HG03196 (cell line): Measurements from ENCODE around the gene TOPBP1.
"Not testable (repeated sequence)": the region's sequence is repeated elsewhere in the genome, so short reads cannot be mapped to it uniquely, and the experiment has no call there.

ENCODE experiments used
- ATAC-seq: cut with Tn5 transposase; IDR thresholded peaks from one replicate; pipeline ENCODE4 v1.9.1; 2021; ENCODE audit not compliant: unreplicated experiment

TOPBP1 gene

GRCh38 chr3:133674290-133674919, 12.7 kb upstream of the TOPBP1 start:
- no peak for ATAC-seq

GRCh38 chr3:133673746-133674145, 12.0 kb upstream of the TOPBP1 start:
- no peak for ATAC-seq

DNA sequence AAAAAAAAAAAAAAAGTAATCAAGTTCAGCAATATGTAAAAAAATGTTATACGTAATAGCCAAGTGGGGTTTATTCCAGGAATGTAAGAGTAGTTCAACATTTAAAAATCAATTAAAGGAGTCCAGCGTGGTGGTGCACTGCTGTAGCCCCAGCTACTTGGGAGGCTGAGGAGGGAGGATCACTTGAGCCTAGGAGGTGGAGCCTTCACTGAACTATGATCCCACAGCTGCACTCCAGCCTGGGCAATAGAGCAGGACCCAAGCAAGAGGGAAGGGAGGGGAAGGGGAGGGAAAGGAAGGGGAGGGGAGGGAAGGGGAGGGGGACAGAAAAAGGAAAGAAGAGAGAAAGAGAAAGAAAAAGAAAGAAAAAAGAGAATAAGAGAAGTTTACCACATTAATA, 10.7 kb upstream of the TOPBP1 start:
- no peak for ATAC-seq

GRCh38 chr3:133670525-133670995, 8.8 kb upstream of the TOPBP1 start:
- no peak for ATAC-seq

- ATAC-seq = no peak
Measured at GRCh38 chr3:133669949-133670524, 8.3 kb upstream of the TOPBP1 start.

- no peak for ATAC-seq
Measured at GRCh38 chr3:133667118-133667517, 5.4 kb upstream of the TOPBP1 start.

GRCh38 chr3:133665188-133665587, 3.4 kb upstream of the TOPBP1 start:
- ATAC-seq = not testable (repeated sequence)

DNA sequence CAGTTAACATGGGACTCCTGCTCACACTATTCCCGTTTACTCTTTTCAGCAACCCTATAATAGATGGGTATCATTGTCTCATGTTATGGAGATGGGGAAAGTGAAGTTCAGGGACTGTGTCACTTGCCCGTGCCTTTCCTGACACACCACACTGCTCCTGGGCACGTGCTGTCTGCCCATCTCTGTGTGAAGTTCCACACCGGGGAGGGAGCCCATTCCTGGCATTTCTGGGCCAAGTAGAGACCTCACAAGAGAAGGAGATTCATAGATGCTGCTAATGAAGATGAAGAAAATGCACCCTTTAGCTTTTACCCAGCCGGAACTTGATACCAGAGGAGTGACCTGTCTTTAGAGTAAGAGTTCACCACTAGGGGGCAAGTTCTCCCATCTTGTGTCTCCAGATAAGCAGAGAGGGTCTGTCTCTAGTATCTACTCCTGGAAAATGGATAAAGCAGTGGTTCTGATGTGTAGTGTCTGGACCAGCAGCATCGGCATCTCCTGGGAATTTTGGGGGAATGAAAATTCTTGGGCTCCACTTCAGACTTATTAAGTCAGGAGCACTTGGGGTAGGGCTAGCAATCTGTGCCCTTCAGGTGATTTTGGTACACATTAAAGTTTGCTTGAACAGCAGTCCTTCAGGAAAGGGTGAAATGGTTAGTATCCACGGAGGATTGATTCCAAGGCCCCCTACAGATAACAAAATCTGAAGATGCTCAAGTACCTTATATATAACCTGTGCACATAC, 2.0 kb upstream of the TOPBP1 start:
- peak; percentile 40 for ATAC-seq

DNA sequence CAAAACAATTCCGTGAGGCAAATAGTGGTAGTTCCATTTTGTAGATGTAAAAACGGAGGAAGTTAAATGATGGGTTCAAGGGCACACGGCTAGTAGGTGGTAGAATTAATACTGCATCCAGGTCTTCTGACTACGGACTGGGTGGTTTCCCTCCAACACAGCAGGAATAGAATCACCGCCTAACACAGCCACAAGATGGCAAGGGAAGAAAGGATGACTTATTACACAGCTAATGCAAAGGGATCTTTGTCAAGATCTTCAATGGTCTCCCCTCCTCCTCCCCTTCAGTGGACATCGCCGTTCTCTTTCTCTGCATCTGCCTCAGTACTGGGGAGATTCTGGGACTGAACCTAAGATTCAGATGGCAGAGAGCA, 524 bp upstream of the TOPBP1 start:
- peak; percentile 49 for ATAC-seq

- no peak for ATAC-seq
Measured at GRCh38 chr3:133659806-133660205, 1.9 kb downstream of the TOPBP1 start.

- no peak for ATAC-seq
Measured at GRCh38 chr3:133655731-133656515, 5.8 kb downstream of the TOPBP1 start.

- no peak for ATAC-seq
Measured at GRCh38 chr3:133649486-133650068, 12.2 kb downstream of the TOPBP1 start.

DNA sequence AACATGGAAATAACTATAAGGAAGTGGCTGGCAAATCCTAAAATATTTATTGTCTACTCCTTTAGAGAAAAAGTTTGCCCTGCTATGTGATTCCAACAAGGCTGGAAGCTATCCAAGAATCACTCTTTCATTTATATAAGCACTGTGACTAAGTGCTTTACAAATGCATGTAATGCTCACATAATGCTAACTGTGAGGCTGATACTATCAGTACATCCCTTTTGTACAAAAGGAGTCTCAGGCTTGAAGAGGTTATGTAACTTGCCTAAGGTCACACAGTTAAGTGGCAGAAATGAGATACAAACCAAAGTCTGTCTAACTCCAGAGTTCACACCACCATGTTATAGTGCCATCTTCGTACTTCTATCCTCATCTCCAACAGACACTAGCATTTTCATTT, 17.0 kb downstream of the TOPBP1 start:
- no peak for ATAC-seq

GRCh38 chr3:133643611-133644010, 18.1 kb downstream of the TOPBP1 start:
- no peak for ATAC-seq

DNA sequence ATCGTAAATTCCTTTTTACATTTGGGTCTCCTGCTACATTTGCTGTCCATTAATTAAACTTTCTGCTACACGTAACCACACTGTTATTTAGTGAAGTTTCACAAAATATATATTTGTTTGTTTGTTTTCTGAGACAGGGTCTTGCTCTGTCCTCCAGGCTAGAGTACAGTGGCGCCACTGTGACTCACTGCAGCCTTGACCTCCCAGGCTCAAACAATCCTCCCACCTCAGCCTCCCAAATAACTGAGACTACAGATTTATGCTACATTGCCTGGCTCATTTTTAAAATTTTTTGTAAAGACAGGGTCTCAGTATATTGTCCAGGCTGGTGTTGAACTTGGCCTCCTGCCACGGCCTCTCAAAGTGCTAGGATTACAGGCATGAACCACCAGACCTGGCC, 20.5 kb downstream of the TOPBP1 start:
- no peak for ATAC-seq

DNA sequence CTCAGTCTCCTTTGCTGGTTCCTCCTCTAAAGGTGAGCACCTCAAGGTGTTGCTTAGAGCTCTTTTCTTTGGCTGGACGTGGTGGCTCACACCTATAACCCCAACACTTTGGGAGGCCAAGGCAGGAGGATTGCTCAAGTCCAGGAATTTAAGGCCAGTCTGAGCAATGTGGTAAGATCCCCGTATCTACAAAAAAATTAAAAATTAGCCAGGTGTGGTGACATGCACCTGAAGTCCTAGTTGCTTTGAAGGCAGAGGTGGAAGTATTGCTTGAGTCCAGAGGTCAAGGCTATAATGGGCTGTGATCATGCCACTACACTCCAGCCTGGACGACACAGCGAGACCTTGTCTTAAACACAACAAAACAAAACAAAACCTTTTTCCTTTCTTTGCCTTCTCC, 28.3 kb downstream of the TOPBP1 start:
- no peak for ATAC-seq

GRCh38 chr3:133629146-133629545, 32.6 kb downstream of the TOPBP1 start:
- no peak for ATAC-seq

- no peak for ATAC-seq
Measured at GRCh38 chr3:133627789-133628188, 34.0 kb downstream of the TOPBP1 start.

GRCh38 chr3:133620066-133620784, 41.5 kb downstream of the TOPBP1 start:
- ATAC-seq = peak; percentile 99

- ATAC-seq = no peak
Measured at GRCh38 chr3:133611534-133611933, 50.2 kb downstream of the TOPBP1 start.
